CD4-positive, alpha-beta T cell treated with Interferon alpha-2 for 1 hour (primary cell): ENCODE measurements around the gene ERCC1.

Experiments
- DNase-seq, 2 donors: peaks; one replicate each; pipeline ENCODE4 v3.0.0-alpha.2; 2020 to 2022

ERCC1 gene

DNA sequence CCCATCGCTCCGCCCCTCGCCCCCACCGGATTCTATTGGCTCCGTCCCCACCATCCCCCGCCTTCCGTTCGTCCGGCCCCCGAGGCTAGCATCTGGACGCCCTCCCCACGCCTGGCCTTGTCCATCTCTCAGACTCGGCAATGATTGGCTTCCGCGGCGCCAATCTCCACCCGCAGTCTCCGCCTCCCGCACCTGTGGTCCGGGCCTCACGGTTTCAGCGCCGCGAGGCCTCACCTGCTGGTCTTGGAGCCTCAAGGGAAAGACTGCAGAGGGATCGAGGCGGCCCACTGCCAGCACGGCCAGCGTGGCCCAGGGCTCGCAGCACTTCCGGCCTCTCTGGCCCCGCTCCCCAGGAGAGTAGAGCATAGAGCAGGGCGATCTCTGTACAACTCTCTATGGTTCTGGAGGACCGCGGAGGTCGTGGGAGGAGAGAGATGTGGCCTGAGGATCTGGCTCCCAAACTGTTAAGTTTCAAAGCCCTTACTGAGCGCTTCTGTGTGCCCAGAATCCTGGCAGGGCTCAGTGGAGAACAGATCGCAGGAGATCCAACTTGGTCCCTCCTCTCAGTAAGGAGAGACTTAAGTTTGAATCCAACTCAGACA lies at the start of gene ERCC1:
ERCC1 (minus strand) TSS at position 329 of the 602 bp plus-strand sequence. CDS start 543 bp downstream, outside the sequence.
- DNase-seq, result peak; percentile 65 to 92

DNA sequence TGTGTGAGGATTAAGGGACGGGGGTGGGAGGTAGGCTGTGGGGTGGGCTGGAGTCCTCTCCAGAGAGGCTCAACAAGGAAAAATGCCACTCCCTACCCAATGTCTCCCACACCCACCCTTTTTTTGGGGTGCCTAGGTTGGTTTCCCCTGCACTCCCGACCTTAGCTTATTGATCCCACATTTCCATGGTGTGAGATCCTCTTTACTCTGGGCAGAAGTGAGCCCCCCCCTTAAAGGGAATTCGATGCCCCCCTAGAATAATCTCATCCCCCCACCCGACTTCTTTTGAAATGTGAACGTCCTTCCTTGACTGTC lies 49.6 kb upstream of the ERCC1 start:
- peak in 1 of 2 donors; percentile 63 for DNase-seq

DNA sequence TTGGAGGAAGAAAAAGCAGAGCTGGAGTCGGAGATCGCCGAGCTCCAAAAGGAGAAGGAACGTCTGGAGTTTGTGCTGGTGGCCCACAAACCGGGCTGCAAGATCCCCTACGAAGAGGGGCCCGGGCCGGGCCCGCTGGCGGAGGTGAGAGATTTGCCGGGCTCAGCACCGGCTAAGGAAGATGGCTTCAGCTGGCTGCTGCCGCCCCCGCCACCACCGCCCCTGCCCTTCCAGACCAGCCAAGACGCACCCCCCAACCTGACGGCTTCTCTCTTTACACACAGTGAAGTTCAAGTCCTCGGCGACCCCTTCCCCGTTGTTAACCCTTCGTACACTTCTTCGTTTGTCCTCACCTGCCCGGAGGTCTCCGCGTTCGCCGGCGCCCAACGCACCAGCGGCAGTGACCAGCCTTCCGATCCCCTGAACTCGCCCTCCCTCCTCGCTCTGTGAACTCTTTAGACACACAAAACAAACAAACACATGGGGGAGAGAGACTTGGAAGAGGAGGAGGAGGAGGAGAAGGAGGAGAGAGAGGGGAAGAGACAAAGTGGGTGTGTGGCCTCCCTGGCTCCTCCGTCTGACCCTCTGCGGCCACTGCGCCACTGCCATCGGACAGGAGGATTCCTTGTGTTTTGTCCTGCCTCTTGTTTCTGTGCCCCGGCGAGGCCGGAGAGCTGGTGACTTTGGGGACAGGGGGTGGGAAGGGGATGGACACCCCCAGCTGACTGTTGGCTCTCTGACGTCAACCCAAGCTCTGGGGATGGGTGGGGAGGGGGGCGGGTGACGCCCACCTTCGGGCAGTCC lies 49.0 kb upstream of the ERCC1 start:
- DNase-seq, result peak; percentile 70

DNA sequence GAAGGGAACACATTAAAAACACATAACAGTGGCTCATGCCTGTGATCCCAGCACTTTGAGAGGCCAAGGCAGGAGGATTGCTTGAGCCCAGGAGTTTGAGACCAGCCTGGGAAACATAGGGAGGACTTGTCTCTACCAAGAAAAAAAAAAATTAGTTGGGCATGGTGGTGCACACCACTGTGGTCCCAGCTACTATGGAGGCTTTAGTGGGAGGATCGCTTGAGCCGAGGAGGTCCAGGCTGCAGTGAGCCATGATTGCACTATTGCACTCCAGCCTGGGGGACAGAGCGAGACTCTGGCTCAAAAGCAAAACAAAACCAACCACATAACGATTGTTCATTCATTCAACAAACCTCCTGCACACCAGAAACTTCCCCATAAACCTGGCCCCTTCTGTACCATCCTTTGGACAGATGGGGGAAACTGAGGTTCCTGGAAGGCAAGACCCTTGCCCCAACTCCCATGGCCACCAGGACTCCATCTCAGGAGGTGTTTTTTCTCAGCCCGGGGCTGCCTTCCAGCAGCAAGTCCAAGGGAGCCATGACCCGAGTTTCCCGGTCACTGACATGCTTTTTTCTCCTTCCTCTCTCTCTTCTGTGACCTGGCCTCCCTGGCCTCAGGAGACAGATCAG lies 48.3 kb upstream of the ERCC1 start:
- DNase-seq, result peak in 1 of 2 donors; percentile 50

DNA sequence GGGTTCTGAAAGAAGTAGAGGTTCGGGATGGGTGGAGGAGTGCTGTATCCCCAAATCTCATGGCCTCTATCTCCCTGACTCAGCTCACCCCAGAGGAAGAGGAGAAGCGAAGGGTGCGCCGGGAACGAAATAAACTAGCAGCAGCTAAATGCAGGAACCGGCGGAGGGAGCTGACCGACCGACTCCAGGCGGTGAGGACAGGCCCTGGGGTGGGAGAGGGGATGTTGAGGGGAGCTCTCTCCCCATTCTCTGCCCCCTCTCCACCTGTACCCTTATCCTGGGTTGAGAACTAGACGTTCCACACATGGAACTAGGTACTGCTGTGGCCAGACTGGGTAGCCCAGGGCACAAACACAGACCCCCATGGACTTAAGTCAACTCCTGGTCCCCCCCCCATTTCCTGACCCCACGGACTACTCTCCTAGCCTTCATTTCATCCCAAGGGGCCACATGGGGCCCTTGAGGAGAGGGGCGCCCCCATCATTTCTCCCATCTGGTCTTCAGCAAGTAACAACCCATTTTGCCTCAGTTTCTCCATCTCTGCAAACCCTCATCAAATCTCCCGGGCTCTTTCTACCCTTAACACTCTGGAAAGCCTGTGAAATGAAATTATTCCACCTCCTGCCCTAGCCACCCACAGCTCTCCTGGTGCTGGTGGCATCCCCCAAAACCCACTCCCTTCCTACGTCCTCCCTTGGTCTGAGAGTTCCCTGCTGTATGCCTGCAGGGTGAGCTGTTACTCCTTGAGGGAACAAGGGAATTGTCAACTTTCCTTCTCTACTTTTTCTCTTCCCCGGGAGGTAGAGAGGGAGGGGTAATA lies 47.6 kb upstream of the ERCC1 start:
- peak; percentile 38 to 56 for DNase-seq

DNA sequence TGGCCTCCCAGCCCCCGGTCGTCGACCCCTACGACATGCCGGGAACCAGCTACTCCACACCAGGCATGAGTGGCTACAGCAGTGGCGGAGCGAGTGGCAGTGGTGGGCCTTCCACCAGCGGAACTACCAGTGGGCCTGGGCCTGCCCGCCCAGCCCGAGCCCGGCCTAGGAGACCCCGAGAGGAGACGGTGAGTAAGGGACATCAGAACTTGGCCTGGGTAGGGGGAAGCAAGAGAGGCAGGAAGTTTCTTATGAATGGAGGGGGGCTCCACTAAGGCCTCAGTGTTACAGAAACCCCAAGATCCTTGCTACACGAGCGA lies 47.0 kb upstream of the ERCC1 start:
- no peak for DNase-seq

DNA sequence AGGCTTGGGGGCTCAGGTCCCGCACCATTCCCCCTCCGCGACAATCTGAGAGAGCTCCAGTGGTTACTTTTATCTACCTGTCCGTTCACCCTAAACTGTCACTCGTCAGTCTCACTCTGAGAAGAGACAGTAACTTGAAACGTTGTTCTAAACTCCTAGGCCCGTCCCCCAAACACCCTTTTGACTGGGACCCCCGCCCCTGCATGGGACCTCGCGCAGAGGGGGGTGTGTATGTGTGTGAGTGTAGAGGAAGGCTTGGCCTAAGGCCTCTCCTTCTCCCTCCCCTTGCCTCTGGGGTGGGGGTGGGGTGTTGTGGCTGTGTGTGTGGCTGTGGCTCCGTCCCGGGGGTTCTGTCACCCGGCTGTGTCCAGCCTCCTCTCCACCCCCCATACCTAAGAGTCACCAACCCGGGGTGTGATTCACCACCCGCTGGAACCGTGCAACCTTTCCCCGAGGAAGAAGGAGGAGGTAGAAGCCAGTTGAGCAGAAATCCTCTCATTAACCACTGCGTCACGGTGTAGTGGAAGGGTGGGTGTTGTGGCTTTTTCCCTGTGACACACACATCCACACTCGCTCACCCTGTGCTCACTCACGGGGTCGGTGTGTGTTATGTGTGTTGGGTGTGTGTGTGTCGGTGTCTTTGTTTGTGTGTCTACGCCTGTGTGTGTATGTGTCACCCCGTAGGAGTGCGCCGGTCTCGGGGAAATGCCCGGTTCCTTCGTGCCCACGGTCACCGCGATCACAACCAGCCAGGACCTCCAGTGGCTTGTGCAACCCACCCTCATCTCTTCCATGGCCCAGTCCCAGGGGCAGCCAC lies 46.4 kb upstream of the ERCC1 start:
- peak; percentile 65 to 78 for DNase-seq

DNA sequence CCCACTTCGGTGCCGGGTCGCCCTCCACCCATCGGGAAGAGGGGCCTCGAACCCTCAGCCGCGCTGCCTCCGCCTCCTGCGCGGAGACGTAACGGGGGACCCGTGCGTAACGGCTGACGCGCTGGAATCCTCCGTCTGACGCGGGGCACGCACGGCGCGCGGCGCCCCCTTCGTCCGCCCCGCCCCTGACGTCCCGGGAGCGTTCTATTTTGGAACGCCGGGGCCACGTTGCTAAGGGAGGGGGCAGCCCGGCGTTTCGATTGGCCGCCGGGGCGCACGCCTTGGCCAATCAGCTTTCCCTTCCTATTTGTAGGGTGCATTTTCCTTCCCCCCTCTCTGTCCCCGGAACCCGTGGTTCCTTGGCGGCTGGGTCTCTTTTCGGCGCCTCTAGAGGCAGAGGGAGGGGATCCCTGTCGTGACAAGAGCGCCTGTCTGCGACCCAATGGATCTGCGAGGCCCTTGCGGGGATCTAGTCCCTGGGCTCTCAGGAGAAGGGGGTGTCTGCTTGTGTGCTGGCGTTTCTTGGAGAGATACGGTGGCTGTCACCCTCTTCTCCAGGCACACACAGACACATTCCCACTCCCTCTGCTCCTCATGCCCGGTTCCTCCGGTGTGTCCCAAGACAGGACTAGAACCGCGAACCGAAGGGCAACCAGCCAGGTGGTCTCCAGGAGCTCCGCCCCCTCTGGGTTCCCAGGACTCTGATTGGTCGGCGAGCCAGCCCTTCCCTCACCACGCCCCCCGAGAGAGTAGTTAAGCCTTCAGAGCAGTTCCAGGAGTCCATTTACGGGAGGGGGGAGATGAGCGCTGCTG lies 45.6 kb upstream of the ERCC1 start:
- peak; percentile 85 to 88 for DNase-seq

DNA sequence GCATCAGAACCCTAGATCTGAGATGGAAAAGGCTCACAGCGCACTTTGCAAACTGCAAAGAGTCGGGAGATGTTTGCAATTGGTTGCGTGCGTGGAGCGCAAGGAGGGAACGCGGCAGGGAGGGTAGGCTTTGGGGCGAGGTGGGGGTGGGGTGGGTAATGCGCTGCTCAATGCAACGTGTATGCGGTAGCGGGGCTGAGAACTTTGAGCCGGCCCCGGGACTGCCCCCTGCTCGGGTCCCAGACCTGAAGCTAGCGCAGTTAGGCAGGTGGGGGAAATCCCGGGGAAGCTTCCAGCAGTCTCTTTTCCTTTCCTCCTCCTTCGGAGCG lies 45.0 kb upstream of the ERCC1 start:
- no peak for DNase-seq

DNA sequence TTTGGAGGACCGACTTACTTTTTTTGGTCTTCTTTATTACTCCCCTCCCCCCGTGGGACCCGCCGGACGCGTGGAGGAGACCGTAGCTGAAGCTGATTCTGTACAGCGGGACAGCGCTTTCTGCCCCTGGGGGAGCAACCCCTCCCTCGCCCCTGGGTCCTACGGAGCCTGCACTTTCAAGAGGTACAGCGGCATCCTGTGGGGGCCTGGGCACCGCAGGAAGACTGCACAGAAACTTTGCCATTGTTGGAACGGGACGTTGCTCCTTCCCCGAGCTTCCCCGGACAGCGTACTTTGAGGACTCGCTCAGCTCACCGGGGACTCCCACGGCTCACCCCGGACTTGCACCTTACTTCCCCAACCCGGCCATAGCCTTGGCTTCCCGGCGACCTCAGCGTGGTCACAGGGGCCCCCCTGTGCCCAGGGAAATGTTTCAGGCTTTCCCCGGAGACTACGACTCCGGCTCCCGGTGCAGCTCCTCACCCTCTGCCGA lies 44.5 kb upstream of the ERCC1 start:
- no peak for DNase-seq

DNA sequence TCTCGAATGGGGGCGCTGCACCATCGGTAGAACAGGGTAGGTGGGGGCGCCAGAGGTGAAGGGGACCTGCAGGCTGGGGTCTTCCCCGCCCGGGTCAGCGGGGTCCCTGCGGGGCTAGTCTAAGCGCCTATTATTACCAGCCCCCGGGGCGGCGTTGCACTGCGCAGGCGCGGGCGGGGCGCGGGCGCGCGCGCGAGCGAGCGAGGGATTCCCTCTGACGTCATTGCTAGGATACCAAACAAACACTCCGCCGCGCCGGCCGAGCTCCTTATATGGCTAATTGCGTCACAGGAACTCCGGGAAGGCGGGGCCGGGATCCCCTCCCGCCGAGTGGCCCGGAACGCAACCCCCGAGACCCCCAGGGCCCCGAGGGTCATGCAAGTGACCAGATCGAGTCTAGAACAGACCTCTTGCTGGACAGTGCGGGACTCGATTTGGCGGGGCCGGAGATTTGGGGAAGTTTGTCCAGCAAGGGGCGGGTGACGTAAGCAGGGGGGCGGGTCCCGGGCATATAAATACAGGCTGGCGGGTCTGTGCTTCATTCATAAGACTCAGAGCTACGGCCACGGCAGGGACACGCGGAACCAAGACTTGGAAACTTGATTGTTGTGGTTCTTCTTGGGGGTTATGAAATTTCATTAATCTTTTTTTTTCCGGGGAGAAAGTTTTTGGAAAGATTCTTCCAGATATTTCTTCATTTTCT lies 43.9 kb upstream of the ERCC1 start, which contains the start of gene FOSB:
FOSB (plus strand) TSS at position 541 of the 703 bp plus-strand sequence. CDS start 591 bp downstream, outside the sequence.
- peak; percentile 96 to 97 for DNase-seq

DNA sequence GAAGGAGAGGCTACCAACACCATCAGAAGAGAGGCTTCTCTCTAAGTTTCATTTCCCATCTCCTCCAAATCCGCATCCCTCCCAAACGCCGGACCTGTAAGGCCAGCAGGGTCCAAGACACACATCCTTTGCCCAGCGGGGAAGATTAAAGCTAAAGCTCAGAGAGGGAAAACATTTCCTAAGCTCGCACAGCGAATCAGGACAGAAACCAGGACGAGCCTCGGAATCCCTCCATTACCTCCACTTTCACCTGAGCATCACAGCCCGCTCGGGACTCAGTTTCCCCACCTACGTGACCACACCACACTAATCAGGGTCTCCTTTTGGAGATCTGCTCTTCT lies 43.4 kb upstream of the ERCC1 start:
- DNase-seq, result no peak

DNA sequence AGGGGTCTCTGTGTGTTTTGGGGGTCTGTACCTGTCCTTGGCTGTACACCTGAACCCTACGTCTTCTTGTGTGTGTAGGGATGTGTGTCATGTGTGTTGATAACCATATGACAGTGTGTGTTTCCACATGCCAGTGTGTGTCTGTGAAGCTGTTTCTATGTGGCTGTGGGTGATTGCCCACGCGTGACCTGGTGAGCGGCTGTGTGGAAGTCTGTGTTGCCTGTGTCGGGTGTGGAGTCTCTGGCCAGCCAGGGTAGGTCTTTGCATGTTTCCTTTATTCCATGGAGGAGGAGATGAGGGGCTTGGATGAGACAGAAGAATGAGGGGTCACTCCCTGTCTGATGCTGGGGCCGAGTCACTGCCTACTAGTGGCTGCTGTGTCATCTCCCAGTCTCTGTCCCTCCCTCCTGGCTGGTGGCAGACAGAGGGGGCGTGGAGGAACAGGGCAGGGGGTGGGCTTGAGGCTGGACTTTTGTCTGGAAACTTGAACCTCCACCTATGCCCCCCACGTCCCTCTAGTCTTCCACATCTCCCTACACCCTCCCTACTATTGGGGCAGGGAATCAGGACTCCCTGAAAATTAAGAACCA lies 41.2 kb upstream of the ERCC1 start:
- DNase-seq, result no peak

DNA sequence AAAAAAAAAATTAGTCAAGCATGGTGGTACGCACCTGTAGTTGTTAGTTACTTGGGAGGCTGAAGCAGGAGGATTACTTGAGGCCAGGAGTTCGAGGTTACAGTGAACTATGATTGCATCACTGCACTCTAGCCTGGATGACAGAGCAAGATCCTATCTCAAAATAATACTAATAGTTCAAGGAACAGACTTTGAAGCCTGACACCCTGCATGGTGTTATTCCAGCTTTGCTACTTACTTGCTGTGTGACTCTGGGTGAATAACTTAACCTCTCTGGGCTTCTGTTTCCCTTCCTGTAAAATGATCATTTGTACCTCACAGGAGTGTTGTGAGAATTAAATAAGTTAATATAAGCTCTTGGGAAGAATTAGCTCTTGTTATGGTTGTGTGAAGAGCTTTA lies 40.6 kb upstream of the ERCC1 start:
- DNase-seq, result no peak

DNA sequence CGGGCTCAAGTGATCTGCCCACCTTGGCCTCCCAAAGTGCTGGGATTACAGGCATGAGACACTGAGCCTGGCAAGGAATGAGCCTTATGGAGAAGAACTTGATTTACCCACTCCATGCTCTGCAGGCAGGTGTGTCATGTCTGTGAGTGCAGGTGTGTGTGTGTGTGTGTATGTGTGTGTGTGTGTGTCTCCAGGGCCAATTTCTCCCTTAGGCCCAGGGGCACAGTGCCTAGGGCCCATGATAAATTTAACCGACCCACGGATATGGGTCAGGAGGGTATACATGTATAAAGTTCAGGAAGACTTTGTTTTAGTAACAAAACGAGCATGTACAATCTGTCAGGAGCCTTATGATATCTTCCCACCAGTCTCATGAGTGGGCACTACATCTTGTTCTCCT lies 39.5 kb upstream of the ERCC1 start:
- no peak for DNase-seq

DNA sequence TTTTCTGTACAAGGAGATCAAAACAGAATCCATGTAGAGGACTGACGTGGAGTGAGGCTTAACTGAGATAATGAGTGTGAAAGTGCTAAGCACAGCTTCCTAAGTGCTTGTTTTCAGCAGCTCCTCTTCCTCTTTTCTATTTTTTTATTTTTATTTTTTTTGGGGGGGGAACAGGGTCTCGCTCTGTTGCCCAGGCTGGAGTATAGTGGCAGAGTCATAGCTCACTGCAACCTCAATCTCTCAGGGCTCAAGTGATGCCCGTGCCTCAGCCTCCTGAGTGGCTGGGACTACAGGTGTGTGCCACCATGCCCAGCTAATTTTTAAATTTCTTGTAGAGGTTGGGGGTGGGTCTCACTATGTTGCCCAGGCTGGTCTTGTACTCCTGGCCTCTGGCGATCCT lies 38.5 kb upstream of the ERCC1 start:
- no peak for DNase-seq

DNA sequence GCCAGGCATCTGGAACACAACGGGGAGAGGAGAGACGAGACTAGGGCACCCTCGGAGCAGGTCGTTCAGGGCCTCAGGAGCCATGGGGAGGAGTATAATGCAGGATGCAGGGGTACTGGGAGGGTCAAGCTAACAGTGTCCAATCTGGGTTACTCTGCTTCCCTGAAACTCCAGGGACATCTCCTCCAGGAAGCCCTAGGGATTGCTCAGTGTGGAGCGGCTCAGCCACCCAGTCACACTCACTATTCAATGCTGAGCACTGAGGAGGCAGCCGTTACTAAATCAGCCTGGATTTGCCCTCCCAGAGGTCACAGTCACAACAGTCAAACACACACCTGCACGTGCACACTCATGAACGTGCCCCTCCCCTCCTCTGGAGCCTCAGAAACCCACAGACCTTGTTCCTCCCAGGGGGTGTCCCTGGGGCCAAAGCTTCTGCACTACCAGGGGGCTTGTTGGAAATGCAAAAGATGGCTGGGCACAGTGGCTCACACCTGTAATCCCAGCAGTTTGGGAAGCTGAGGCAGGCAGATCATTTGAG lies 37.2 kb upstream of the ERCC1 start:
- no peak for DNase-seq

DNA sequence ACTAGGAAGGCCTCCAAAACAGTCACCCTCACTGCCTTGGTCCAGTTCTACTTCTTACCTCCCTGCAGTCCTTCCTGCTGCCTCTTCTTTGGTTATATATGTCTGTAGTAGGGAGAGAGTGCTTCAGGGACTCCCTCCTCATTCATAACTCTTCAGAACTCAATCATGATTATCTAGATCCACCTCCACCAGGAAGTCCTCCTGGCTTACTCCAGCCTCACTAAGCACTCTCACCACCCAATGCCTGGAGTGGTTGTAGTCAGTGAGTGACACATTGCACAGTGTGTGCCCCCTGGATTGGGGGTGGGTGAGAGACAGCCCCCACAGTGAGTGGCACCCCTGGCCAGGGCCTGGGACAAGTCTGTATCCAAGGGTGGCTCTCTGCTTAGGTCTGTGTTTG lies 34.1 kb upstream of the ERCC1 start:
- no peak for DNase-seq

DNA sequence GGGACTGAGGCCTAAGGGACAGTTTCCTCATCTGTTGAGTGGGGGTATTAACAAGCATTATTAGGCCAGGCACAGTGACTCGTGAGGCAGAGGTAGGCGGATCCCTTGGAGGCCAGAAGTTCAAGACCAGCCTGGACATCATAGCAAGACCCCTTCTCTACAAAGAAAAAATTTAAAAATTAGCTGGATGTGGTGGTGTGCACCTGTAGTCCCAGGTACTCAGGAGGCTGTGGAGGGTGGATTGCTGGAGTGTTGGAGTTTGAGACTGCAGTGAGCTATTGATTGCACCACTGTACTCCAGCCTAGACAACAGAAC lies 32.7 kb upstream of the ERCC1 start:
- DNase-seq, result no peak

DNA sequence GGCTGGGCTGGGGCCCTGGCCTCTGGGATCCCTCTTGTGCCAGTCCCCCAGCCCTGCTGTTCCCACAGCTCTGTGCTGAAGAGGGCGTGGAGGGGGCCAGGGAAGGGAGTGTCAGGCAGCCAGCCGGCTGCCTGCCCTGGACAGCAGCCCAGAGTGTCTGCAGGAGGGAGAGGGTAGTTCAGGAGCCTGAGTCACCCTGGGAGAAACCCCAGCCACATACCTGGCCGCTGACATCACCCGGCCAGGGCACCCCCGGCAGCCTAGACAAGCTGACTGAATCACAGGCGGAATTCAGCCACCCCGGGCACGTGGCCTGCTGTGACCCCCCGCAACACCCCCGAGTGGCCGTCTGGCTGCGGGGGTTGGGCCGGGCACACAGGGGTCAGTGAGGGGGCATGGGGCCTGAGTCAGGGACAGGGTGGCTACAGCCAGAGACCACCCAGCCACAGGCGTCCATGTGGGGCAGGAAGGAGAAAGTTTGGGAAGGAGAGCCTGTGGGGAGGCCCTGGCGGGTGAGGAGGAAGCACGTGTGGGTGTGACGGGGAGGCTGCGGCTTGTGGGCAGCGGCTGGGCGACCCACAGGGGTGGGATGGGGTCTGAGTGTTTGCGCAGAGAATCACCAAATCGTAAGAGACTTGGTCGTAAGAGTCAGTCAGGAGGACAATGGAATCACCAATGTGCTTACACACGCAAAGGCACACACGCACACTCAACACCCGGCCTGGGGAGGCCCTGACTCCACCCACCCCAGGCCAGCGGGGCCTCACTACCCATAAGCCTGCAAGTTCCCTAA lies 32.2 kb upstream of the ERCC1 start:
- DNase-seq, result peak; percentile 75 to 83
